GM18907 (cell line): Measurements from ENCODE around the gene BOLA2B.

Experiments used
- ATAC-seq: cut with Tn5 transposase; IDR thresholded peaks from one replicate; pipeline ENCODE4 v1.9.1; 2021; ENCODE audit warnings: mild to moderate bottlenecking, moderate library complexity; ENCODE audit not compliant: unreplicated experiment

The BOLA2B gene

GRCh38 chr16:30145657-30146056, 47.8 kb downstream of the BOLA2B start:
- ATAC-seq, result no peak

- ATAC-seq, result no peak
These were observed 48.5 kb downstream of the BOLA2B start for GRCh38 chr16:30144917-30145316.

GRCh38 chr16:30144017-30144416, 49.4 kb downstream of the BOLA2B start:
- ATAC-seq, result no peak

- no peak for ATAC-seq
These were observed 50.1 kb downstream of the BOLA2B start for GRCh38 chr16:30143347-30143702.
